Fibroblast of lung (primary cell): Measurements from ENCODE around the gene POLR3H. TPM values are rescaled to one million over a fixed set of nuclear protein-coding genes. Genes with fewer than 3 reads are reported as not detected.

Experiments
- DNase-seq, 2 donors: peaks; one replicate each; pipeline versions ENCODE4 v3.0.0 to v3.0.0-alpha.2; 2010; ENCODE audit warnings: low read depth in 2 of 2
- H2AFZ ChIP-seq: 2 replicates; pipeline ENCODE4 v1.5.1; 2012; ENCODE audit warnings: low read length, control low read depth, inconsistent platforms
- H3K27ac ChIP-seq: 2 replicates; pipeline ENCODE4 v1.5.1; 2011; ENCODE audit warnings: low read length, control low read depth; ENCODE audit not compliant: insufficient read depth
- H3K27me3 ChIP-seq: 2 replicates; pipeline ENCODE4 v1.5.1; 2011; ENCODE audit warnings: mild to moderate bottlenecking, low read length; ENCODE audit not compliant: control insufficient read depth, insufficient read depth
- H3K36me3 ChIP-seq: 2 replicates; pipeline ENCODE4 v1.5.1; 2011; ENCODE audit warnings: low read length; ENCODE audit not compliant: control insufficient read depth, insufficient read depth
- H3K4me1 ChIP-seq: 2 replicates; pipeline ENCODE4 v1.5.1; 2011; ENCODE audit warnings: low read length; ENCODE audit not compliant: control insufficient read depth, insufficient read depth; ENCODE audit errors: extremely low read depth
- H3K4me2 ChIP-seq: 2 replicates; pipeline ENCODE4 v1.5.1; 2011; ENCODE audit warnings: low read length, control low read depth; ENCODE audit not compliant: insufficient read depth; ENCODE audit errors: extremely low read depth
- H3K4me3 ChIP-seq, 4 experiments: fragments of 200-600 bp in 1 of 4; sonication (generic) in 1 of 4; replicated peaks in 1 of 4; 2 replicates each; pipeline ENCODE4 v1.5.1; 2011 to 2016; ENCODE audit warnings: low read length in 4 of 4, low read depth in 3 of 4, mild to moderate bottlenecking in 3 of 4, control low read depth in 2 of 4, inconsistent platforms in 1 of 4, mixed read lengths in 1 of 4; ENCODE audit not compliant: insufficient read depth in 1 of 4; ENCODE audit errors: control extremely low read depth in 1 of 4
- H3K79me2 ChIP-seq: 2 replicates; pipeline ENCODE4 v1.5.1; 2012; ENCODE audit warnings: mild to moderate bottlenecking, low read length, inconsistent platforms; ENCODE audit not compliant: control insufficient read depth, insufficient read depth
- H3K9ac ChIP-seq: 2 replicates; pipeline ENCODE4 v1.5.1; 2011; ENCODE audit warnings: mild to moderate bottlenecking, low read length, control low read depth; ENCODE audit not compliant: insufficient read depth
- H3K9me3 ChIP-seq: 2 replicates; pipeline ENCODE4 v1.5.1; 2012; ENCODE audit warnings: low read depth, low read length; ENCODE audit not compliant: control insufficient read depth, insufficient read depth
- H4K20me1 ChIP-seq: 2 replicates; pipeline ENCODE4 v1.5.1; 2011; ENCODE audit warnings: low read length; ENCODE audit not compliant: control insufficient read depth, insufficient read depth; ENCODE audit errors: extremely low read depth
- CTCF ChIP-seq, 2 donors: IDR thresholded peaks in 1 of 2; conservative IDR thresholded peaks in 1 of 2; 1 replicate in 1 of 2; 2 replicates in 1 of 2; pipeline ENCODE4 v1.5.1; 2011 to 2012; ENCODE audit warnings: low read length in 2 of 2, control low read depth in 1 of 2, inconsistent platforms in 1 of 2, low read depth in 1 of 2, mild to moderate bottlenecking in 1 of 2
- EZH2 ChIP-seq: IDR thresholded peaks from 2 replicates; pipeline ENCODE4 v1.5.1; 2012; ENCODE audit warnings: low read length, control low read depth, mild to moderate bottlenecking; ENCODE audit errors: missing control alignments
- polyA plus RNA-seq, 2 donors: library from polyadenylated mRNA; depleted of rRNA in 1 of 2; stranded (reverse) in 1 of 2; unstranded in 1 of 2; fragments of >200 nt; gene quantifications; 2 replicates each; pipeline ENCODE4 v1.2.1, GENCODE V29; 2011 to 2012; ENCODE audit warnings: missing spikeins in 1 of 2
- total RNA-seq: library from RNA; depleted of rRNA; stranded (reverse); fragments of >200 nt; gene quantifications from 2 replicates; pipeline ENCODE4 v1.2.1, GENCODE V29; 2014

Gene POLR3H
- total and polyA plus RNA-seq, 2 donors (not counting 1 experiment from before 2014, with no cell fraction given), result 19.7 to 42.6 TPM

- Histone ChIP-seq H3K9ac (no peak overlapping the region), H4K20me1 (no peaks in the 10 kb centered on the region), H3K79me2 (no peaks in the 10 kb centered on the region), H3K4me1 (peaks cover 9% of the 10 kb centered on the region), H3K36me3 (peaks cover 9% of the 10 kb centered on the region), H3K4me3 (no peak overlapping the region), H2AFZ (no peak overlapping the region), H3K27me3 (no peaks in the 10 kb centered on the region), H3K27ac (no peak overlapping the region), H3K4me2 (no peak overlapping the region), H3K9me3 (no peaks in the 10 kb centered on the region)
- no peak for DNase-seq
- TF ChIP-seq CTCF (conservative IDR thresholded peaks at IDR 0.05 in 1 of 2, IDR thresholded peaks at IDR 0.05 in 1 of 2; ENCODE audit: low read depth in 1 of 2, low read length in 2 of 2), result no peak
- TF ChIP-seq EZH2, result no peak
These were observed 35.5 kb downstream of the POLR3H start for GRCh38 chr22:41508770-41509170.

DNA sequence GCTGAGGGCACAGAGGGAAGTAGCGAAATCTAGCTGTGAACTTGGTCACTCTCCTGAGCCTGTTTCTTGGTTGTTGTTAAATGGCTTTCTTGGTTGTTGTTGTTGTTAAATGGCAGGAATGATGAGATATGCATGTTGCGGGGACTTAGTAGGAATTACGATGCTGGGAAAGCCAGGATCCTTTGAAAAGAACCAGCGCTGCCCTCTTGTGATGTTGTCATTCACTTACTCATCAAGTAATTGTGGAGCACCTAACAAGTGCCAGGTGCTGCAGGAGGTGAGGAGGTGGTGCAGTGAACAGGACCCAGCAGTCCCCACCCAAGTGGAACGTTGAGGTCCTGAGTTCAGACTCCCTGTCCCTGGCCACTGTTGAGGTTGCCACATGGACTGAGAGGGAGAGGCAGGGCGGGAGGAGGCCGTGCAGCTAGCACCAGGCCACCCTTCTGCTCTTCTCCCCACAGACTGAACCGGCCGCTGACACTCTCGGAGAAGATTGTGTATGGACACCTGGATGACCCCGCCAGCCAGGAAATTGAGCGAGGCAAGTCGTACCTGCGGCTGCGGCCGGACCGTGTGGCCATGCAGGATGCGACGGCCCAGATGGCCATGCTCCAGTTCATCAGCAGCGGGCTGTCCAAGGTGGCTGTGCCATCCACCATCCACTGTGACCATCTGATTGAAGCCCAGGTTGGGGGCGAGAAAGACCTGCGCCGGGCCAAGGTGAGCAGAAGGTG lies 36.8 kb downstream of the POLR3H start:
- no peak overlapping the region for H3K4me3 ChIP-seq
- H3K4me2 ChIP-seq, result no peak overlapping the region
- no peak overlapping the region for H3K27ac ChIP-seq
- peaks cover 3% of the 10 kb centered on the region for H3K4me1 ChIP-seq
- H4K20me1 ChIP-seq, result no peaks in the 10 kb centered on the region
- H3K36me3 ChIP-seq, result peaks cover 6% of the 10 kb centered on the region
- H2AFZ ChIP-seq, result no peak overlapping the region
- no peaks in the 10 kb centered on the region for H3K27me3 ChIP-seq
- no peaks in the 10 kb centered on the region for H3K9me3 ChIP-seq
- TF ChIP-seq CTCF (conservative IDR thresholded peaks at IDR 0.05 in 1 of 2, IDR thresholded peaks at IDR 0.05 in 1 of 2; ENCODE audit: low read depth in 1 of 2, low read length in 2 of 2) (no peak), EZH2 (no peak)
- no peak for DNase-seq
- no peak overlapping the region for H3K9ac ChIP-seq
- no peaks in the 10 kb centered on the region for H3K79me2 ChIP-seq

- Histone ChIP-seq H3K27ac (no peak overlapping the region), H3K9ac (no peak overlapping the region), H3K4me2 (no peak overlapping the region), H3K79me2 (no peaks in the 10 kb centered on the region), H3K27me3 (no peaks in the 10 kb centered on the region), H3K36me3 (peaks cover 4% of the 10 kb centered on the region), H4K20me1 (no peaks in the 10 kb centered on the region), H3K4me3 (no peak overlapping the region), H3K4me1 (no peaks in the 10 kb centered on the region), H2AFZ (no peak overlapping the region), H3K9me3 (no peaks in the 10 kb centered on the region)
- no peak for DNase-seq
- TF ChIP-seq CTCF (conservative IDR thresholded peaks at IDR 0.05 in 1 of 2, IDR thresholded peaks at IDR 0.05 in 1 of 2; ENCODE audit: low read depth in 1 of 2, low read length in 2 of 2) (no peak), EZH2 (no peak)
These were observed 38.6 kb downstream of the POLR3H start for GRCh38 chr22:41505511-41506220.
